Spleen (tissue), 7 donors: Measurements from ENCODE around the gene TBX1.

Experiments
- POLR2A ChIP-seq, 3 donors: fragments of 450-650 bp; IDR thresholded peaks; one replicate each; pipeline ENCODE4 v1.5.1; 2017; ENCODE audit warnings: antibody characterized with exemption in 3 of 3, mild to moderate bottlenecking in 1 of 3
- POLR2AphosphoS5 ChIP-seq, 3 donors: sonication (generic); formaldehyde crosslinking; IDR thresholded peaks; one replicate each; pipeline ENCODE4 v1.5.1; 2017; ENCODE audit warnings: antibody characterized with exemption in 3 of 3
- TF ChIP-seq, protein P1 (sequence below), 11 experiments: fragments of 200-600 bp in 7 of 11; fragments of 450-650 bp in 4 of 11; sonication (generic) in 4 of 11; IDR thresholded peaks in 8 of 11; conservative IDR thresholded peaks in 3 of 11; 1 replicate in 7 of 11; 2 replicates in 4 of 11; pipeline versions ENCODE4 v1.4.0 to v1.8.0; 2016 to 2021; ENCODE audit warnings: antibody characterized with exemption in 11 of 11, inconsistent platforms in 4 of 11, mild to moderate bottlenecking in 1 of 11
- donor health status: DM: no; HTN: no; CAD: no; lungs with moderate emphysema.
- donor health status: DM: no; HTN: no; CAD: no.
- donor health status: DM: no; HTN: no; CAD: no.

DNA sequence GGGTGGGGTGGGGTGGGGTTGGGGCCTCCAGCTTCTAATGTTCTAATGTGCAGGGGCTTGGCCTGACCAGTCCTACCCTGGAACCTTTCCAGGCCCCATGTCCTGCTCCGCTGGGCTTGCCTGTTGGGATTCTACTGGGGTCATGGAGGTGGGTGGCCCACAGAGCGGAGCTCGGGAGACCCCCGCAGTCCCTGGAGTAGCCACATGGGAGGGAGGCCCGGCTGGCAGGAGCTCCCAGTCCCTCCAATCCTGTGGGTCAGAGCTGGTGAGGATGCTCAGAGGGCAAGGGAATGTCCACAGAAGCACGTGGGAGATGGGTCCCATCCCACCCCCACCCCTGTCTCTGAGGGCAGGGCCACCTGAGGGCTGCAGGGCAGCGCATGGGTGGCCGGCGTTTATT lies 43.4 kb upstream of the TBX1 start:
- TF ChIP-seq, protein P1, sequence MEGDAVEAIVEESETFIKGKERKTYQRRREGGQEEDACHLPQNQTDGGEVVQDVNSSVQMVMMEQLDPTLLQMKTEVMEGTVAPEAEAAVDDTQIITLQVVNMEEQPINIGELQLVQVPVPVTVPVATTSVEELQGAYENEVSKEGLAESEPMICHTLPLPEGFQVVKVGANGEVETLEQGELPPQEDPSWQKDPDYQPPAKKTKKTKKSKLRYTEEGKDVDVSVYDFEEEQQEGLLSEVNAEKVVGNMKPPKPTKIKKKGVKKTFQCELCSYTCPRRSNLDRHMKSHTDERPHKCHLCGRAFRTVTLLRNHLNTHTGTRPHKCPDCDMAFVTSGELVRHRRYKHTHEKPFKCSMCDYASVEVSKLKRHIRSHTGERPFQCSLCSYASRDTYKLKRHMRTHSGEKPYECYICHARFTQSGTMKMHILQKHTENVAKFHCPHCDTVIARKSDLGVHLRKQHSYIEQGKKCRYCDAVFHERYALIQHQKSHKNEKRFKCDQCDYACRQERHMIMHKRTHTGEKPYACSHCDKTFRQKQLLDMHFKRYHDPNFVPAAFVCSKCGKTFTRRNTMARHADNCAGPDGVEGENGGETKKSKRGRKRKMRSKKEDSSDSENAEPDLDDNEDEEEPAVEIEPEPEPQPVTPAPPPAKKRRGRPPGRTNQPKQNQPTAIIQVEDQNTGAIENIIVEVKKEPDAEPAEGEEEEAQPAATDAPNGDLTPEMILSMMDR (IDR thresholded peaks at IDR 0.05 in 8 of 11, conservative IDR thresholded peaks at IDR 0.05 in 3 of 11): no peak
- TF ChIP-seq POLR2AphosphoS5 (IDR thresholded peaks at IDR 0.05) (no peak), POLR2A (IDR thresholded peaks at IDR 0.05) (no peak)
